Measurements from ENCODE around the gene KANSL1.

The KANSL1 gene

DNA sequence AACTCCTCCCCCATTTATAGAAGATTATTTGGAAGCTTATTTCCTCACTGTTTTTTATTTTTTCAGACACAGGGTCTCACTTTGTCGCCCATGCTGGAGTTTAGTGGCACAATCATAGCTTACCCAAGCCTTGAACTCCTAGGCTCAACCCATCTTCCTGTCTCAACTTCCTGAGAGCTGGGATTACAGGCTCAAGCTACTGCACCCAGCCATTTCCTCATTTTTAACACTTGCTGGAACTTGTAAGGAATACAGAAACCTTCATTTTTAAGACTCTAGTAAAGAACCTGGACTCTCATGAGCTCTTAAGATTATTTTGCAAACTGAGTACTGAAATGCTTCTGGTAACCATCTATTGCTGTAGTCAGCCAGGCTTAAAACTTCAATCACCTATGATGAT, 29.9 kb downstream of the KANSL1 start:
- DNase-seq = no peak
- intact Hi-C loops (cut with DNase I; ENCODE audit: low total_unique reads) = no loop called here
- Histone ChIP-seq H3K27ac (no peak overlapping the region), H3K36me3 (no peaks in the 10 kb centered on the region), H3K4me1 (peaks cover 0 to 94% (median 63%) of the 10 kb centered on the region in 4 donors), H3K27me3 (no peaks in the 10 kb centered on the region), H3K4me3 (no peak overlapping the region), H3K9me3 (no peaks in the 10 kb centered on the region)
- TF ChIP-seq, protein P1, sequence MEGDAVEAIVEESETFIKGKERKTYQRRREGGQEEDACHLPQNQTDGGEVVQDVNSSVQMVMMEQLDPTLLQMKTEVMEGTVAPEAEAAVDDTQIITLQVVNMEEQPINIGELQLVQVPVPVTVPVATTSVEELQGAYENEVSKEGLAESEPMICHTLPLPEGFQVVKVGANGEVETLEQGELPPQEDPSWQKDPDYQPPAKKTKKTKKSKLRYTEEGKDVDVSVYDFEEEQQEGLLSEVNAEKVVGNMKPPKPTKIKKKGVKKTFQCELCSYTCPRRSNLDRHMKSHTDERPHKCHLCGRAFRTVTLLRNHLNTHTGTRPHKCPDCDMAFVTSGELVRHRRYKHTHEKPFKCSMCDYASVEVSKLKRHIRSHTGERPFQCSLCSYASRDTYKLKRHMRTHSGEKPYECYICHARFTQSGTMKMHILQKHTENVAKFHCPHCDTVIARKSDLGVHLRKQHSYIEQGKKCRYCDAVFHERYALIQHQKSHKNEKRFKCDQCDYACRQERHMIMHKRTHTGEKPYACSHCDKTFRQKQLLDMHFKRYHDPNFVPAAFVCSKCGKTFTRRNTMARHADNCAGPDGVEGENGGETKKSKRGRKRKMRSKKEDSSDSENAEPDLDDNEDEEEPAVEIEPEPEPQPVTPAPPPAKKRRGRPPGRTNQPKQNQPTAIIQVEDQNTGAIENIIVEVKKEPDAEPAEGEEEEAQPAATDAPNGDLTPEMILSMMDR (IDR thresholded peaks at IDR 0.05) = no peak

DNA sequence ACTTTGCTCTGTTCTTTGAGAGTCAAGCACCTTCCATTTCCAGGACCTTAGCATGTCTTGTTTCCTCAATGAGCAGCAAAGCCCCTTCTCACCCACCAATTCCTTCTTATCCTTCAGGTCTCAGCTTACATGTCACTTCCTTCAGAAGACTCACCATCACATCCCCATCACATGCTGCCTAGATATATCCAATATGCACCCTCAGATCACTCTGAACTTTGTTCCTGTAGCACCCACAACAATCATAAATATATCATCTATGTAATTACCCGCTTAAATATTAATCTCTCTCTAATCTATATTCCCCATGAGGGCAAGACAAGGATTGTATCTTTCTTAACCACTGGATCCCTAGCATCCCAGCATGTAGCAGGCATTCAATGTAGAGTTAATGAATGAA, 30.4 kb downstream of the KANSL1 start:
- H3K4me1 ChIP-seq = peaks cover 0 to 94% (median 63%) of the 10 kb centered on the region in 4 donors
- H3K9me3 ChIP-seq = no peaks in the 10 kb centered on the region
- H3K27ac ChIP-seq = no peak overlapping the region
- intact Hi-C loops (cut with DNase I; ENCODE audit: low total_unique reads) = no loop called here
- H3K4me3 ChIP-seq = no peak overlapping the region
- H3K36me3 ChIP-seq = no peaks in the 10 kb centered on the region
- DNase-seq = no peak
- TF ChIP-seq, protein P1 (IDR thresholded peaks at IDR 0.05) = no peak
- no peaks in the 10 kb centered on the region for H3K27me3 ChIP-seq

DNA sequence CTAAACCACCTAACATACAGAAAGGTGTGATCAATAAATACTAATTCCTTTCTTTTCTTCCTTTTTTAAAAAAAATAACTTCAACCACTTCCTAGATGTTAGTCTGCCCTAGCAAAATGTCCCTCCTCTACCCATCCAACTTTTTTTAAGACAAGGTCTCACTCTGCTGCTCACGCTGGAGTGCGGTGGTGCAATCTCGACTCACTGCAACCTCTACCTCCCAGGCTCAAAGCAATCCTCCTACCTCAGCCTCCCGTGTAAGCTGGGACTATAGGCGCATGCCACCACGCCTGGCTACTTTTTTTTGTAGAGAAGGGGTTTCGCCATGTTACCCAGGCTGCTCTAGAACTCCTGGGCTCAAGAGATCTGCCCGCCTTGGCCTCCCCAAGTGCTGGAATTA, 33.1 kb downstream of the KANSL1 start:
- TF ChIP-seq, protein P1 (IDR thresholded peaks at IDR 0.05) = no peak
- H3K36me3 ChIP-seq = no peaks in the 10 kb centered on the region
- intact Hi-C loops (cut with DNase I; ENCODE audit: low total_unique reads) = no loop called here
- peaks cover 0 to 94% (median 68%) of the 10 kb centered on the region in 4 donors for H3K4me1 ChIP-seq
- no peak for DNase-seq
- H3K4me3 ChIP-seq = no peak overlapping the region
- no peak overlapping the region for H3K27ac ChIP-seq
- H3K9me3 ChIP-seq = no peaks in the 10 kb centered on the region
- H3K27me3 ChIP-seq = no peaks in the 10 kb centered on the region

DNA sequence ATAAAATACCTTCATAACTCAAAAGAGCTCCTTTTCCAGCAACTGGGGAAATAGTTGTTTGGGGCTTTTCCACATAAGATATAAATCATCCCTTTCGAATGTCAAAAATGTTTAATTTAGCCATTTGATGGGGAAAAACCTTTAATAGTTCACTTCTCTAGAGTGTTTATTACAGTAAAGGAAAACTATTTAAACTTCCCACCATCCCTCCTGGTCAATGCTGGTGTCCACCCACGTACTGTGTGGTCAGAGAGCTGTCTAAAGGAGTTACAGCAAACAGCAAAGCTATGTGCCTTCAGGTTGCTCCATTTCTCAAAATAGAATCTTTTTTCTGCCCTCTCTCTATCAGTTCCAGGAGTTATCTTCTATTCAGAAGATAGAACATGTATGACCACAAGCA, 33.5 kb downstream of the KANSL1 start:
- no peak overlapping the region for H3K4me3 ChIP-seq
- TF ChIP-seq, protein P1 (IDR thresholded peaks at IDR 0.05) = no peak
- intact Hi-C loops (cut with DNase I; ENCODE audit: low total_unique reads) = no loop called here
- H3K9me3 ChIP-seq = no peaks in the 10 kb centered on the region
- H3K36me3 ChIP-seq = no peaks in the 10 kb centered on the region
- H3K27ac ChIP-seq = no peak overlapping the region
- H3K4me1 ChIP-seq = peaks cover 0 to 94% (median 67%) of the 10 kb centered on the region in 4 donors
- H3K27me3 ChIP-seq = no peaks in the 10 kb centered on the region
- no peak for DNase-seq

DNA sequence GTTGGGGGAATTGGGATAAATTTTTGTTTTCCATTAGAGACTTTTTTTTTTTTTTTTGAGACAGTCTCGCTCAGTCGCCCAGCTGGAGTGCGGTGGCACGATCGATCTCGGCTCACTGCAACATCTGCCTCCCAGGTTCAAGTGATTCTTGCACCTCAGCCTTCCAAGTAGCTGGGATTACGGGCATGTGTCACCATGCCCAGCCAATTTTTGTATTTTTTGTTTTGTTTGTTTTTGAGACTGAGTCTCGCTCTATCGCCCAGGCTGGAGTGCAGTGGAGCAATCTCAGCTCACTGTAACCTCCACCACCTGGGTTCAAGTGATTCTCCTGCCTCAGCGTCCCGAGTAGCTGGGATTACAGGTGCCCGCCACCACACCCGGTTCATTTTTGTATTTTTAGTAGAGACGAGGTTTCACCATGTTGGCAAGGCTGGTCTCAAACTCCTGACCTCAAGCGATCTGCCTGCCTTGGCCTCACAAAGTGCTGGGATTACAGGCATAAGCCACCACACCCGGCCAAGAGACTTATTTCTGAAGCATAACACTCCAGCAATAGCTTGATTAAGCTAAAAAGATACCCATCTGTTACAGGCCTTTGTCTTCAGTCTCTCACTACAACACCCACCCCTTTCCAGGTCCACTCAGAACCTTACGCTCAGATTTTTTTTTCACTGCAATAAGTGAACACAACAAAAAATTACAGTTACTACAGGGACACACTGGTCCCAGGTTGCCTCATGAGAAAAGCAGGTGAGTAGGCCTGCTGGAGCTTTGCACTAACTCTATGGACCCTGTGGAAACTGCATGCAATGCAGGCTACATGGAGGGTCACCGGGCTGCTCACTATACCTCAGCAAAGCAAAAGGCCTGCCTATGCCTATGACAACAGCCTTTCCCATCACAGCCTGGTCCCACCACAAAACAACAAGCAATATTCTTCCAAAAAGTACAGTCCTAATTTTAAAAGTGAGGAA, 34.6 kb downstream of the KANSL1 start:
- intact Hi-C loops (cut with DNase I; ENCODE audit: low total_unique reads) = no loop called here
- Histone ChIP-seq H3K9me3 (no peaks in the 10 kb centered on the region), H3K27me3 (no peaks in the 10 kb centered on the region), H3K4me3 (no peak overlapping the region), H3K27ac (peak overlapping the region in 1 of 2 donors; percentile 50), H3K4me1 (peaks cover 0 to 94% (median 68%) of the 10 kb centered on the region in 4 donors), H3K36me3 (no peaks in the 10 kb centered on the region)
- DNase-seq = no peak
- TF ChIP-seq, protein P1 (IDR thresholded peaks at IDR 0.05) = no peak

Measured in tibial artery (tissue), 4 donors.